DOHH2 (cell line): ENCODE measurements around the gene TDRKH.

Source experiments
- H3F3A ChIP-seq: fragments of 200-600 bp; sonication (generic), shearing (Covaris generic); 2 replicates; pipeline ENCODE4 v1.6.0; 2016; ENCODE audit warnings: antibody characterized with exemption, mild to moderate bottlenecking; ENCODE audit not compliant: control insufficient read depth, insufficient read depth
- H3K27ac ChIP-seq: fragments of 200-600 bp; sonication (generic); 2 replicates; pipeline ENCODE4 v1.5.1; 2014; ENCODE audit warnings: low read depth, mild to moderate bottlenecking, low read length, moderate library complexity
- H3K27me3 ChIP-seq: fragments of 200-600 bp; sonication (generic); 2 replicates; pipeline ENCODE4 v1.6.1; 2014; ENCODE audit warnings: mild to moderate bottlenecking, low read length, mixed read lengths; ENCODE audit not compliant: control insufficient read depth
- H3K36me3 ChIP-seq: fragments of 200-600 bp; sonication (generic); 2 replicates; pipeline ENCODE4 v1.6.1; 2014; ENCODE audit warnings: mild to moderate bottlenecking, low read length, moderate library complexity, mixed read lengths; ENCODE audit not compliant: control insufficient read depth
- H3K4me1 ChIP-seq: fragments of 200-600 bp; sonication (generic); 2 replicates; pipeline ENCODE4 v1.6.1; 2014; ENCODE audit warnings: mild to moderate bottlenecking, low read length, mixed read lengths; ENCODE audit not compliant: control insufficient read depth
- H3K4me2 ChIP-seq: fragments of 200-600 bp; sonication (generic); 2 replicates; pipeline ENCODE4 v1.6.0; 2014; ENCODE audit warnings: mild to moderate bottlenecking, low read length, moderate library complexity
- H3K4me3 ChIP-seq: fragments of 200-600 bp; sonication (generic); 2 replicates; pipeline ENCODE4 v1.5.1; 2014; ENCODE audit warnings: mild to moderate bottlenecking, low read length, mixed read lengths
- H3K79me2 ChIP-seq: fragments of 200-600 bp; sonication (generic); 2 replicates; pipeline ENCODE4 v1.6.1; 2014; ENCODE audit warnings: mild to moderate bottlenecking, low read length, mixed read lengths; ENCODE audit not compliant: control insufficient read depth
- H3K9me2 ChIP-seq: fragments of 200-600 bp; sonication (generic); replicated peaks from 2 replicates; pipeline ENCODE4 v1.6.1; 2014; ENCODE audit warnings: mild to moderate bottlenecking, low read length, mixed read lengths; ENCODE audit not compliant: control insufficient read depth
- H3K9me3 ChIP-seq: fragments of 200-600 bp; sonication (generic); 2 replicates; pipeline ENCODE4 v1.6.1; 2014; ENCODE audit warnings: antibody characterized with exemption, low read length, mixed read lengths; ENCODE audit not compliant: control insufficient read depth, insufficient read depth
- H4K20me1 ChIP-seq: fragments of 200-600 bp; sonication (generic); 2 replicates; pipeline ENCODE4 v1.6.0; 2014; ENCODE audit warnings: low read depth, mild to moderate bottlenecking, antibody characterized with exemption, low read length, moderate library complexity; ENCODE audit not compliant: control insufficient read depth, insufficient read depth
- EZH2phosphoT487 ChIP-seq: fragments of 200-600 bp; sonication (generic); IDR thresholded peaks from 2 replicates; pipeline ENCODE4 v1.6.1; 2017; ENCODE audit warnings: borderline replicate concordance, mild to moderate bottlenecking, antibody characterized with exemption, low read length, moderate library complexity, mixed read lengths
- TF ChIP-seq, protein P1 (sequence below): fragments of 200-600 bp; sonication (generic); IDR thresholded peaks from one replicate; pipeline ENCODE4 v1.5.1; 2014; ENCODE audit warnings: antibody characterized with exemption, mild to moderate bottlenecking, low read depth, low read length; ENCODE audit not compliant: poor library complexity, severe bottlenecking

The TDRKH gene

DNA sequence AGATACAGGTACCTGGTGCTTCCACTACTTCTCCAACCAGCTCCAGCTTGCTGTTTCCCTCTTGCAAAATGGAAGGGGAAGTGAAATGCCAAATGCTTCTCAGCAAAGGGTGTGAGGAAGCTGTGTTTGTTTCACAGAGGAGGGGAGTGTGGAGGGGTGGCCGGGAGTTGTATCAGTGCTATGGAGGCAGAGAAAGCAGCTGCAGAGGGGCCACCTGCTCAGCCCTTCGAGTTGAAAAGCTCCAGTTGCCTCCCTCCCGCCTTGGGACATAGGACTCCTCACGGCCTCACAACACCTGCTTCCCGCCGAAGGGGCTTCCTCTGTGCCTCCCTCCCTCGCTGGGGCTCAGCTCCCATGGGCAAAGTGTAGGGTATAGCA is 27.0 kb upstream of the TDRKH start:
- H3K4me3 ChIP-seq = no peak overlapping the region
- no peak overlapping the region for H3K4me2 ChIP-seq

DNA sequence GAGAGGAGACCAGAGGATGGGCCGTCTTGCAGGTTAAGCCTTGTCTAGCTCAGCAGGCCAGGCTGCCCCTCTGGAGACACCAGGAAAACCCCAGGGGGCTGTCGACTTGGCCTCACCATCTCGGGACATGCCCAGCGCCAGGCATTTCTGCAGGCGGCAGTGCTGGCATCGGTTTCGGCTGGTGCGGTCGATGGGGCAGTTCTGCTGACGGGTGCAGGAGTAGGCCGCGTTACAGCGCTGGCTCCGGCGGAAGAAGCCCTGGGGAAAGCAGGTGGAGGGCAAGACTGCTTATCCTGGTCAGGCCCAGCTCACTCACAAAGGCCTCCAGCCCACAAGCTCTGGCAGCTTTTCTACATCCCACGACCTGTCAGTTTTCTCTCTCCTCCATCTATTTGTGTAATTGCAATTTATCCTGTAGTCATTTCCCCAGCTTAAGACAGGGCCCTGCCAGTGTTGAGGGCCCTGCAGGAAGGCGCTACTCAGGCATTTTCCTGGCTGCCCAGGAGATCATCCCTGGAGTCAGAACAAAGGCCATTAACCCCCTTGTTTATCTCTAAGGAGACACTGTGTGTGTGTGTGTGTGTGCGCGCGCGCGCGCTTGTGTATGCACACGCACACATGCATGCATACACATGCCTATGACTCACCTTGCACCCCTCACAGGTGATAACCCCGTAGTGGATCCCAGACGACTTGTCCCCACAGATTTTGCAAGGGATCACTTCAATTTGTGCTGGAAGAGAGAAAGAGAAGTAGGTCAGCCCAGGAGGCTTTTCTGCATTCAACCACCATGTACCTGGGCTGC is 26.4 kb upstream of the TDRKH start:
- Histone ChIP-seq H3K9me3 (no peaks in the 10 kb centered on the region), H3K4me2 (no peak overlapping the region), H3K27ac (no peak overlapping the region), H3K36me3 (no peaks in the 10 kb centered on the region), H3K27me3 (peaks cover 16% of the 10 kb centered on the region), H3F3A (no peaks in the 10 kb centered on the region), H3K79me2 (no peaks in the 10 kb centered on the region), H3K4me1 (peaks cover 3% of the 10 kb centered on the region; the same call in 1 of the 2 replicates), H4K20me1 (no peaks in the 10 kb centered on the region), H3K4me3 (no peak overlapping the region), H3K9me2 (no peaks in the 10 kb centered on the region)
- TF ChIP-seq EZH2phosphoT487 = no peak
- TF ChIP-seq, protein P1, sequence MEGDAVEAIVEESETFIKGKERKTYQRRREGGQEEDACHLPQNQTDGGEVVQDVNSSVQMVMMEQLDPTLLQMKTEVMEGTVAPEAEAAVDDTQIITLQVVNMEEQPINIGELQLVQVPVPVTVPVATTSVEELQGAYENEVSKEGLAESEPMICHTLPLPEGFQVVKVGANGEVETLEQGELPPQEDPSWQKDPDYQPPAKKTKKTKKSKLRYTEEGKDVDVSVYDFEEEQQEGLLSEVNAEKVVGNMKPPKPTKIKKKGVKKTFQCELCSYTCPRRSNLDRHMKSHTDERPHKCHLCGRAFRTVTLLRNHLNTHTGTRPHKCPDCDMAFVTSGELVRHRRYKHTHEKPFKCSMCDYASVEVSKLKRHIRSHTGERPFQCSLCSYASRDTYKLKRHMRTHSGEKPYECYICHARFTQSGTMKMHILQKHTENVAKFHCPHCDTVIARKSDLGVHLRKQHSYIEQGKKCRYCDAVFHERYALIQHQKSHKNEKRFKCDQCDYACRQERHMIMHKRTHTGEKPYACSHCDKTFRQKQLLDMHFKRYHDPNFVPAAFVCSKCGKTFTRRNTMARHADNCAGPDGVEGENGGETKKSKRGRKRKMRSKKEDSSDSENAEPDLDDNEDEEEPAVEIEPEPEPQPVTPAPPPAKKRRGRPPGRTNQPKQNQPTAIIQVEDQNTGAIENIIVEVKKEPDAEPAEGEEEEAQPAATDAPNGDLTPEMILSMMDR = no peak

More for the DNA sequence above, 27.0 kb upstream of the TDRKH start:
- TF ChIP-seq EZH2phosphoT487 = no peak
- TF ChIP-seq, protein P1 = no peak
- no peak overlapping the region for H3K27ac ChIP-seq
- peaks cover 16% of the 10 kb centered on the region for H3K27me3 ChIP-seq
- H3K79me2 ChIP-seq = no peaks in the 10 kb centered on the region
- peaks cover 3% of the 10 kb centered on the region; the same call in 1 of the 2 replicates for H3K4me1 ChIP-seq
- H3F3A ChIP-seq = no peaks in the 10 kb centered on the region
- no peaks in the 10 kb centered on the region for H4K20me1 ChIP-seq
- H3K36me3 ChIP-seq = no peaks in the 10 kb centered on the region
- H3K9me3 ChIP-seq = no peaks in the 10 kb centered on the region
- H3K9me2 ChIP-seq = no peaks in the 10 kb centered on the region

- Histone ChIP-seq H4K20me1 (no peaks in the 10 kb centered on the region), H3K79me2 (no peaks in the 10 kb centered on the region), H3K9me2 (no peaks in the 10 kb centered on the region), H3K4me1 (peaks cover 3% of the 10 kb centered on the region; the same call in 1 of the 2 replicates), H3K4me2 (no peak overlapping the region), H3K27ac (no peak overlapping the region), H3K4me3 (no peak overlapping the region), H3K27me3 (peaks cover 16% of the 10 kb centered on the region), H3K36me3 (no peaks in the 10 kb centered on the region), H3F3A (no peaks in the 10 kb centered on the region), H3K9me3 (no peaks in the 10 kb centered on the region)
- TF ChIP-seq EZH2phosphoT487 = no peak
- TF ChIP-seq, protein P1 = no peak
Observed at GRCh38 chr1:151815716-151816327, 25.5 kb upstream of the TDRKH start.
